Smooth muscle cell (in vitro differentiated cells): Measurements from ENCODE around the gene INSRR. TPM values are rescaled to one million over a fixed set of nuclear protein-coding genes. Genes with fewer than 3 reads are reported as not detected.

ENCODE experiments used
- DNase-seq: peaks from one replicate; lab custom pipeline; 2025; ENCODE audit not compliant: unreplicated experiment; lab: John Stamatoyannopoulos, UW
- H2AFZ ChIP-seq: fragments of 200-600 bp; sonication (generic); 2 replicates; pipeline ENCODE4 v1.6.0; 2016; ENCODE audit warnings: antibody characterized with exemption, low read depth, mild to moderate bottlenecking
- H3F3A ChIP-seq: fragments of 200-600 bp; sonication (generic); 2 replicates; pipeline ENCODE4 v1.6.0; 2017; ENCODE audit warnings: antibody characterized with exemption, low read depth
- H3K27ac ChIP-seq: fragments of 200-600 bp; sonication (generic); 2 replicates; pipeline ENCODE4 v1.5.1; 2016; ENCODE audit warnings: low read depth, mild to moderate bottlenecking
- H3K27me3 ChIP-seq: fragments of 200-600 bp; sonication (generic); 2 replicates; pipeline ENCODE4 v1.6.1; 2016; ENCODE audit warnings: low read depth, mild to moderate bottlenecking
- H3K36me3 ChIP-seq: fragments of 200-600 bp; sonication (generic); 2 replicates; pipeline ENCODE4 v1.5.1; 2016; ENCODE audit warnings: low read depth
- H3K4me1 ChIP-seq: fragments of 200-600 bp; sonication (generic); 2 replicates; pipeline ENCODE4 v1.5.1; 2016; ENCODE audit warnings: low read depth
- H3K4me2 ChIP-seq: fragments of 200-600 bp; sonication (generic); 2 replicates; pipeline ENCODE4 v1.6.0; 2016; ENCODE audit warnings: mild to moderate bottlenecking
- H3K4me3 ChIP-seq: fragments of 200-600 bp; sonication (generic); 2 replicates; pipeline ENCODE4 v1.5.1; 2016; ENCODE audit warnings: mild to moderate bottlenecking
- H3K79me2 ChIP-seq: fragments of 200-600 bp; sonication (generic); 2 replicates; pipeline ENCODE4 v1.6.0; 2016; ENCODE audit warnings: low read depth, mild to moderate bottlenecking
- H3K9ac ChIP-seq: fragments of 200-600 bp; sonication (generic); 2 replicates; pipeline ENCODE4 v1.6.0; 2016; ENCODE audit warnings: low read depth
- H3K9me3 ChIP-seq: fragments of 200-600 bp; sonication (generic); replicated peaks from 2 replicates; pipeline ENCODE4 v1.5.1; 2016; ENCODE audit warnings: low read depth
- H4K20me1 ChIP-seq: fragments of 200-600 bp; sonication (generic); 2 replicates; pipeline ENCODE4 v1.6.0; 2016; ENCODE audit warnings: low read depth
- CTCF ChIP-seq: fragments of 200-600 bp; sonication (generic); IDR thresholded peaks from 2 replicates; pipeline ENCODE4 v1.5.1; 2017; ENCODE audit warnings: borderline replicate concordance, mild to moderate bottlenecking, antibody characterized with exemption; ENCODE audit not compliant: insufficient read depth, poor library complexity, severe bottlenecking
- WGBS: methylation state at CpG from one replicate; pipeline ENCODE4 v1.1.7; 2016; ENCODE audit warnings: low lambda C conversion rate; 5-methylcytosine and 5-hydroxymethylcytosine counted together
- polyA plus RNA-seq: library from polyadenylated mRNA; unstranded; fragments of >200 nt; fragmentation: Nextera tagmentation; extraction: Ambion mirVana; gene quantifications from 2 replicates; pipeline ENCODE4 v1.2.1, GENCODE V29; 2016
- total RNA-seq: library from RNA; depleted of rRNA; stranded (reverse); fragments of >200 nt; gene quantifications from 2 replicates; pipeline ENCODE4 v1.2.3, GENCODE V29; 2014

INSRR gene
- total and polyA plus RNA-seq, 2 experiments from 2014 or later, result 0.36 to 0.45 TPM

- no peaks in the 10 kb centered on the region for H3K27me3 ChIP-seq
- no peak overlapping the region for H2AFZ ChIP-seq
- H3K79me2 ChIP-seq, result no peaks in the 10 kb centered on the region
- no peaks in the 10 kb centered on the region for H3K9me3 ChIP-seq
- no peak for TF ChIP-seq CTCF
- no peak overlapping the region for H3K4me2 ChIP-seq
- peaks cover 23% of the 10 kb centered on the region for H3F3A ChIP-seq
- peaks cover 4% of the 10 kb centered on the region for H4K20me1 ChIP-seq
- H3K4me3 ChIP-seq, result no peak overlapping the region
- H3K4me1 ChIP-seq, result peaks cover 17% of the 10 kb centered on the region
- H3K36me3 ChIP-seq, result no peaks in the 10 kb centered on the region
- no peak for DNase-seq
- 86% methylated on average over 7 of the region's 7 CpGs for WGBS
- H3K9ac ChIP-seq, result no peak overlapping the region
- H3K27ac ChIP-seq, result no peak overlapping the region
These were observed 49.1 kb downstream of the INSRR start for GRCh38 chr1:156809711-156810366.

DNA sequence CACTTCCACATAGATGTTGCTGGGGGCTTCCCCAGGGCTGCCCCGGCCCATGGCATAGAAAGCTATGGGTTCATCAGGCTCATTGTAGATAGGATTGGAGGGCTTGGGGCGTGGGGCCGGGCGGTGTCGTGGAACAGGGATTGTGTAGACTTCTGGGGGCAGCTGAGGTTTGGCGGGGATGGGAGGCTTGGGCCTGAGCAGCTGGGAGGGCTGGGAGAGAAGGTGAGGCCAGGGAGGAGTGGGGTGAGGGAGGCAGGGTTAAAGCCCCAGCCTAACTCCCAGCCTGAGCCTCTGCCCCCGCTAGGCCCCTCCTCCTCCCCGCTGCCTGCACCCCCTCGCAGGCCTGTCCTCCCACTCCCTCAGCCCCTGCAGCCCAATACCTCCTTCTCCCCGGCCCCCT is 49.6 kb downstream of the INSRR start:
- TF ChIP-seq CTCF, result no peak

GRCh38 chr1:156808186-156809030 is 50.5 kb downstream of the INSRR start:
- peaks cover 22% of the 10 kb centered on the region for H3F3A ChIP-seq
- no peaks in the 10 kb centered on the region for H3K79me2 ChIP-seq
- H3K4me3 ChIP-seq, result no peak overlapping the region
- peaks cover 20% of the 10 kb centered on the region for H3K4me1 ChIP-seq
- H4K20me1 ChIP-seq, result peaks cover 4% of the 10 kb centered on the region
- 97% methylated on average over 16 of the region's 16 CpGs for WGBS
- no peak overlapping the region for H3K27ac ChIP-seq
- TF ChIP-seq CTCF, result no peak
- no peak for DNase-seq
- no peak overlapping the region for H3K9ac ChIP-seq
- H3K36me3 ChIP-seq, result no peaks in the 10 kb centered on the region
- no peak overlapping the region for H2AFZ ChIP-seq
- H3K4me2 ChIP-seq, result no peak overlapping the region
- H3K27me3 ChIP-seq, result no peaks in the 10 kb centered on the region
- no peaks in the 10 kb centered on the region for H3K9me3 ChIP-seq

More for the DNA sequence above, 49.6 kb downstream of the INSRR start:
- H3K9me3 ChIP-seq, result no peaks in the 10 kb centered on the region
- H4K20me1 ChIP-seq, result peaks cover 4% of the 10 kb centered on the region
- no peak overlapping the region for H2AFZ ChIP-seq
- DNase-seq, result no peak
- H3K4me2 ChIP-seq, result no peak overlapping the region
- WGBS, result 96% methylated on average over 7 of the region's 10 CpGs
- H3K36me3 ChIP-seq, result no peaks in the 10 kb centered on the region
- H3K4me1 ChIP-seq, result peaks cover 20% of the 10 kb centered on the region
- H3K27ac ChIP-seq, result no peak overlapping the region
- H3K9ac ChIP-seq, result no peak overlapping the region
- H3K4me3 ChIP-seq, result no peak overlapping the region
- H3K27me3 ChIP-seq, result no peaks in the 10 kb centered on the region
- H3F3A ChIP-seq, result peaks cover 21% of the 10 kb centered on the region
- no peaks in the 10 kb centered on the region for H3K79me2 ChIP-seq
